B cell (primary cell): ENCODE data around the gene SDSL. TPM values are rescaled to one million over a fixed set of nuclear protein-coding genes. Genes with fewer than 3 reads are reported as not detected.

ENCODE experiments used
- ATAC-seq: fragments of 200-7000 bp; cut with Tn5 transposase; one replicate; pipeline ENCODE4 v1.10.0; 2021; ENCODE audit warnings: low read depth, mild to moderate bottlenecking, moderate number of reproducible peaks, moderate library complexity
- CTCF ChIA-PET: fragments of 350-600 bp; sonication (Branson Sonifier 250); formaldehyde crosslinking; loops from one replicate; lab custom pipeline; 2021; ENCODE audit warnings: antibody characterized with exemption, inconsistent platforms; lab: Charles Lee
- POLR2A ChIA-PET: fragments of 350-600 bp; sonication (Branson Sonifier 250); formaldehyde crosslinking; loops from one replicate; lab custom pipeline; 2021; ENCODE audit warnings: antibody characterized with exemption; lab: Charles Lee
- DNase-seq: peaks from one replicate; pipeline ENCODE4 v3.0.0; 2013
- H2AFZ ChIP-seq: 2 replicates; pipeline ENCODE4 v1.6.1; 2012; ENCODE audit warnings: mild to moderate bottlenecking, low read depth, low read length; ENCODE audit not compliant: insufficient read depth, poor library complexity, severe bottlenecking
- H3K27ac ChIP-seq, 2 donors: 1 replicate in 1 of 2; 2 replicates in 1 of 2; pipeline ENCODE4 v1.5.1; 2012 to 2013; ENCODE audit warnings: low read length in 2 of 2, mild to moderate bottlenecking in 2 of 2, moderate library complexity in 1 of 2
- H3K27me3 ChIP-seq, 4 experiments: fragments of 200-600 bp in 1 of 4; sonication (generic) in 1 of 4; replicated peaks in 1 of 4; 1 replicate in 2 of 4; 2 replicates in 2 of 4; pipeline versions ENCODE4 v1.6.1 to v1.7.0; 2013 to 2016; ENCODE audit warnings: low read length in 3 of 4, mild to moderate bottlenecking in 2 of 4, mixed read lengths in 1 of 4, moderate library complexity in 1 of 4; ENCODE audit not compliant: insufficient read depth in 4 of 4, control insufficient read depth in 3 of 4; ENCODE audit errors: control extremely low read depth in 1 of 4
- H3K36me3 ChIP-seq, 2 experiments: replicated peaks in 1 of 2; 1 replicate in 1 of 2; 2 replicates in 1 of 2; pipeline versions ENCODE4 v1.6.1 to v1.7.1; 2013; ENCODE audit warnings: low read length in 1 of 2; ENCODE audit not compliant: insufficient read depth in 2 of 2, control insufficient read depth in 1 of 2; ENCODE audit errors: control extremely low read depth in 1 of 2, extremely low read depth in 1 of 2
- H3K4me1 ChIP-seq, 2 donors: fragments of 200-600 bp in 1 of 2; sonication (generic) in 1 of 2; 1 replicate in 1 of 2; 2 replicates in 1 of 2; pipeline versions ENCODE4 v1.5.1 to v1.6.1; 2013 to 2017; ENCODE audit warnings: low read length in 2 of 2; ENCODE audit not compliant: control insufficient read depth in 2 of 2, insufficient read depth in 2 of 2
- H3K4me2 ChIP-seq: replicated peaks from 2 replicates; pipeline ENCODE3; 2012; ENCODE audit warnings: mild to moderate bottlenecking, low read depth, low read length; ENCODE audit not compliant: poor library complexity, severe bottlenecking
- H3K4me3 ChIP-seq, 5 experiments: fragments of 200-600 bp in 1 of 5; sonication (generic) in 1 of 5; 1 replicate in 3 of 5; 2 replicates in 2 of 5; pipeline versions ENCODE4 v1.5.1 to v1.7.0; 2011 to 2016; ENCODE audit warnings: low read length in 4 of 5, mild to moderate bottlenecking in 4 of 5, low read depth in 2 of 5, control low read depth in 1 of 5, moderate library complexity in 1 of 5; ENCODE audit not compliant: insufficient read depth in 1 of 5; ENCODE audit errors: control extremely low read depth in 1 of 5, extremely low read depth in 1 of 5
- H3K79me2 ChIP-seq: fragments of 200-600 bp; sonication (generic); one replicate; pipeline ENCODE4 v1.6.0; 2016; ENCODE audit warnings: low read length; ENCODE audit not compliant: control insufficient read depth, insufficient read depth
- H3K9ac ChIP-seq: fragments of 200-600 bp; sonication (generic); 2 replicates; pipeline ENCODE4 v1.6.1; 2017; ENCODE audit warnings: mild to moderate bottlenecking, low read length, moderate library complexity
- H3K9me3 ChIP-seq, 3 donors: one replicate each; pipeline versions ENCODE4 v1.6.1 to v1.7.1; 2013; ENCODE audit warnings: low read length in 2 of 3; ENCODE audit not compliant: control insufficient read depth in 2 of 3, insufficient read depth in 1 of 3; ENCODE audit errors: control extremely low read depth in 1 of 3
- H4K20me1 ChIP-seq: 2 replicates; pipeline ENCODE4 v1.6.0; 2012; ENCODE audit warnings: mild to moderate bottlenecking, low read length; ENCODE audit not compliant: insufficient read depth, control insufficient read depth, poor library complexity, severe bottlenecking
- H3K27ac Mint-ChIP-seq: one replicate; pipeline ENCODE4 v1.8.0; 2021; ENCODE audit warnings: mixed read lengths
- H3K27me3 Mint-ChIP-seq: one replicate; pipeline ENCODE4 v1.8.0; 2021; ENCODE audit warnings: mixed read lengths
- H3K4me1 Mint-ChIP-seq: one replicate; pipeline ENCODE4 v1.8.0; 2021; ENCODE audit warnings: mixed read lengths
- H3K4me3 Mint-ChIP-seq: one replicate; pipeline ENCODE4 v1.8.0; 2021; ENCODE audit warnings: mixed read lengths
- H3K9me3 Mint-ChIP-seq: one replicate; pipeline ENCODE4 v1.8.0; 2022; ENCODE audit warnings: mixed read lengths; ENCODE audit not compliant: insufficient read depth
- CTCF ChIP-seq: fragments of 200-600 bp; IDR thresholded peaks from one replicate; pipeline ENCODE4 v1.8.0; 2022; ENCODE audit warnings: antibody characterized with exemption, mild to moderate bottlenecking
- EZH2 ChIP-seq: IDR thresholded peaks from 2 replicates; pipeline ENCODE4 v1.6.1; 2012; ENCODE audit warnings: borderline replicate concordance, low read depth, mild to moderate bottlenecking, moderate library complexity, low read length; ENCODE audit not compliant: insufficient read depth, poor library complexity, severe bottlenecking
- WGBS: methylation state at CpG from one replicate; pipeline ENCODE4 v1.1.5; 2013; ENCODE audit warnings: missing lambda C conversion rate; ENCODE audit not compliant: insufficient coverage; 5-methylcytosine and 5-hydroxymethylcytosine counted together
- intact Hi-C: fragments of 100-400 bp; cut with micrococcal nuclease; formaldehyde crosslinking; loops from one replicate; pipeline ENCODE4 v1.10.0; 2022
- polyA plus RNA-seq: library from polyadenylated mRNA; depleted of rRNA; stranded (reverse); fragments of >200 nt; gene quantifications from 2 replicates; pipeline ENCODE4 v1.2.3, GENCODE V29; 2012
- total RNA-seq, 2 donors: library from RNA; stranded (reverse); fragments of 120-200 nt in 1 of 2; gene quantifications; 1 replicate in 1 of 2; 2 replicates in 1 of 2; pipeline versions ENCODE4 v1.2.3 to v1.2.4, GENCODE V29; 2013 to 2022

Gene SDSL
- total and polyA plus RNA-seq, 2 donors (not counting 1 experiment from before 2014, with no cell fraction given): 0.15 to 0.64 TPM

GRCh38 chr12:113420996-113421595 is 1.1 kb upstream of the SDSL start:
- Histone ChIP-seq H3K4me2 (no peak overlapping the region), H3K27me3 (peaks cover 0 to 5% (median 2%) of the 10 kb centered on the region in 4 experiments), H3K9me3 (peaks cover 0 to 3% (median 0%) of the 10 kb centered on the region in 3 donors), H3K79me2 (no peaks in the 10 kb centered on the region), H3K4me3 (no peak overlapping the region), H3K27ac (no peak overlapping the region), H3K4me1 (peaks cover 10 to 21% of the 10 kb centered on the region in 2 donors), H2AFZ (no peak overlapping the region), H3K36me3 (no peaks in the 10 kb centered on the region), H4K20me1 (no peaks in the 10 kb centered on the region), H3K9ac (no peak overlapping the region)
- Mint-ChIP-seq H3K4me3 (no peak overlapping the region), H3K9me3 (no peaks in the 10 kb centered on the region), H3K27ac (no peak overlapping the region), H3K4me1 (peaks cover 23% of the 10 kb centered on the region), H3K27me3 (peaks cover 9% of the 10 kb centered on the region)
- DNase-seq (no peak), ATAC-seq (no peak)
- intact Hi-C loops: no loop called here
- TF ChIP-seq CTCF: no peak
- CTCF ChIA-PET: no interaction called here
- POLR2A ChIA-PET: interaction anchor here (0.6 kb wide), 1 partner anchor 95 kb away, joined by 4 read pairs; no protein-coding TSS in a partner anchor
- 78% methylated on average over 1 of the region's 2 CpGs for WGBS

- no peak for ATAC-seq
- peaks cover 21% of the 10 kb centered on the region for H3K27me3 Mint-ChIP-seq
- Histone ChIP-seq H3K9me3 (peaks cover 0 to 3% (median 0%) of the 10 kb centered on the region in 3 donors), H3K9ac (no peak overlapping the region), H3K4me2 (no peak overlapping the region), H4K20me1 (no peaks in the 10 kb centered on the region), H3K27ac (no peak overlapping the region), H3K79me2 (no peaks in the 10 kb centered on the region), H3K4me1 (peaks cover 10 to 18% of the 10 kb centered on the region in 2 donors), H3K27me3 (peaks cover 0 to 13% (median 6%) of the 10 kb centered on the region in 4 experiments), H3K4me3 (no peak overlapping the region), H2AFZ (no peak overlapping the region), H3K36me3 (no peaks in the 10 kb centered on the region)
- no peak overlapping the region for H3K27ac Mint-ChIP-seq
- POLR2A ChIA-PET: interaction anchor here (0.5 kb wide), 1 partner anchor 15 kb away, joined by 4 read pairs; no protein-coding TSS in a partner anchor
- DNase-seq: no peak
- H3K9me3 Mint-ChIP-seq: no peaks in the 10 kb centered on the region
- CTCF ChIA-PET: interaction anchor here (1.2 kb wide), 1 partner anchor 226 kb away, joined by 4 read pairs; no protein-coding TSS in a partner anchor
- H3K4me3 Mint-ChIP-seq: peak overlapping the region; percentile 8
- H3K4me1 Mint-ChIP-seq: peaks cover 20% of the 10 kb centered on the region
- WGBS: 100% methylated on average over 5 of the region's 6 CpGs
- TF ChIP-seq CTCF (no peak), EZH2 (no peak)
- intact Hi-C loops: loop anchor here (1.0 kb wide), 1 partner anchor 65 kb away; the partner anchor contains the start of gene PLBD2
These were observed 898 bp downstream of the SDSL start for GRCh38 chr12:113422886-113423669.
